IMR-90 (cell line): ENCODE results near the gene NRF1. TPM values are rescaled to one million over a fixed set of nuclear protein-coding genes. Genes with fewer than 3 reads are reported as not detected.

Experiments
- ATAC-seq: fragments of 200-7000 bp; cut with Tn5 transposase; 2 replicates; pipeline ENCODE4 v1.9.1; 2020; ENCODE audit warnings: low read depth, mild to moderate bottlenecking, moderate library complexity
- BruUV-seq: library from RNA; stranded (reverse); fragments of 400-500 nt; replicated peaks from 2 replicates; lab custom pipeline; 2021; lab: Mats Ljungman, UMichigan
- CTCF ChIA-PET: fragments of 300-600 bp; formaldehyde crosslinking; extraction: SDS; loops from one replicate; lab custom pipeline; 2021; ENCODE audit warnings: antibody characterized with exemption; lab: Yijun Ruan, JAX
- POLR2A ChIA-PET: fragments of 300-600 bp; sonication (Branson Sonifier 250); formaldehyde crosslinking; loops from one replicate; lab custom pipeline; 2022; ENCODE audit warnings: antibody characterized with exemption; ENCODE audit not compliant: unreplicated experiment; lab: Charles Lee
- DNase-seq: peaks from one replicate; pipeline ENCODE4 v3.0.0; 2013
- H2AFZ ChIP-seq: replicated peaks from 2 replicates; pipeline ENCODE3; 2013; ENCODE audit warnings: low read length, mild to moderate bottlenecking; ENCODE audit not compliant: poor library complexity
- H2AK5ac ChIP-seq: 2 replicates; pipeline ENCODE4 v1.6.1; 2013; ENCODE audit warnings: low read depth, low read length, inconsistent platforms
- H2AK9ac ChIP-seq: replicated peaks from 2 replicates; pipeline ENCODE3; 2013; ENCODE audit warnings: mild to moderate bottlenecking, low read depth, low read length, moderate library complexity; ENCODE audit not compliant: poor library complexity
- H2BK120ac ChIP-seq: 2 replicates; pipeline ENCODE4 v1.6.1; 2013; ENCODE audit warnings: low read depth, low read length, inconsistent platforms
- H2BK15ac ChIP-seq: 3 replicates; pipeline ENCODE4 v1.6.1; 2013; ENCODE audit warnings: low read depth, low read length, inconsistent platforms
- H2BK20ac ChIP-seq: 2 replicates; pipeline ENCODE4 v1.6.1; 2013; ENCODE audit warnings: low read depth, mild to moderate bottlenecking, inconsistent platforms, low read length, moderate library complexity
- H2BK5ac ChIP-seq: 2 replicates; pipeline ENCODE4 v1.6.1; 2013; ENCODE audit warnings: mild to moderate bottlenecking, low read depth, low read length, inconsistent platforms; ENCODE audit not compliant: poor library complexity, severe bottlenecking
- H3K14ac ChIP-seq: replicated peaks from 2 replicates; pipeline ENCODE4 v1.6.1; 2013; ENCODE audit warnings: low read depth, low read length, inconsistent platforms
- H3K18ac ChIP-seq: 2 replicates; pipeline ENCODE4 v1.6.1; 2013; ENCODE audit warnings: low read depth, low read length, control low read depth
- H3K23ac ChIP-seq: 2 replicates; pipeline ENCODE4 v1.6.1; 2013; ENCODE audit warnings: low read depth, low read length, inconsistent platforms
- H3K27ac ChIP-seq: 2 replicates; pipeline ENCODE4 v1.5.1; 2013; ENCODE audit warnings: mild to moderate bottlenecking, control low read depth, low read length; ENCODE audit not compliant: insufficient read depth
- H3K27me3 ChIP-seq: 2 replicates; pipeline ENCODE4 v1.6.1; 2013; ENCODE audit warnings: low read length; ENCODE audit not compliant: control insufficient read depth, insufficient read depth
- H3K36me3 ChIP-seq: 2 replicates; pipeline ENCODE4 v1.6.1; 2013; ENCODE audit warnings: low read length, mixed read lengths; ENCODE audit not compliant: control insufficient read depth, insufficient read depth
- H3K4ac ChIP-seq: 2 replicates; pipeline ENCODE4 v1.6.1; 2013; ENCODE audit warnings: low read depth, low read length, inconsistent platforms
- H3K4me1 ChIP-seq: 2 replicates; pipeline ENCODE4 v1.6.1; 2013; ENCODE audit warnings: low read length, mixed read lengths; ENCODE audit not compliant: control insufficient read depth, insufficient read depth
- H3K4me2 ChIP-seq: 2 replicates; pipeline ENCODE4 v1.6.1; 2013; ENCODE audit warnings: low read depth, mild to moderate bottlenecking, control low read depth, low read length, moderate library complexity
- H3K4me3 ChIP-seq: 2 replicates; pipeline ENCODE4 v1.5.1; 2013; ENCODE audit warnings: low read depth, mild to moderate bottlenecking, control low read depth, low read length, moderate library complexity; ENCODE audit not compliant: insufficient read depth
- H3K56ac ChIP-seq: 2 replicates; pipeline ENCODE4 v1.6.1; 2013; ENCODE audit warnings: low read length, inconsistent platforms; ENCODE audit not compliant: insufficient read depth; ENCODE audit errors: extremely low read depth
- H3K79me1 ChIP-seq, 2 experiments: 2 replicates each; pipeline ENCODE4 v1.6.1; 2013; ENCODE audit warnings: low read length in 2 of 2, inconsistent platforms in 1 of 2, low read depth in 1 of 2
- H3K9ac ChIP-seq: 2 replicates; pipeline ENCODE4 v1.6.1; 2013; ENCODE audit warnings: low read depth, low read length, control low read depth
- H3K9me1 ChIP-seq: 2 replicates; pipeline ENCODE4 v1.6.1; 2013; ENCODE audit warnings: low read length, inconsistent platforms; ENCODE audit not compliant: insufficient read depth
- H3K9me3 ChIP-seq: 2 replicates; pipeline ENCODE4 v1.6.1; 2013; ENCODE audit warnings: low read length; ENCODE audit not compliant: control insufficient read depth, insufficient read depth
- H4K20me1 ChIP-seq: 2 replicates; pipeline ENCODE4 v1.6.1; 2013; ENCODE audit warnings: low read length, inconsistent platforms; ENCODE audit not compliant: insufficient read depth
- H4K5ac ChIP-seq: 2 replicates; pipeline ENCODE4 v1.6.1; 2013; ENCODE audit warnings: mild to moderate bottlenecking, low read depth, low read length, control low read depth
- H4K8ac ChIP-seq, 2 experiments: 2 replicates each; pipeline ENCODE4 v1.6.1; 2013; ENCODE audit warnings: low read depth in 2 of 2, low read length in 2 of 2, control low read depth in 1 of 2, inconsistent platforms in 1 of 2
- H4K91ac ChIP-seq: 2 replicates; pipeline ENCODE4 v1.6.1; 2013; ENCODE audit warnings: low read depth, low read length, inconsistent platforms; ENCODE audit not compliant: insufficient read depth
- BHLHE40 ChIP-seq: fragments of 150-350 bp; IDR thresholded peaks from 2 replicates; pipeline ENCODE4 v1.6.1; 2016; ENCODE audit warnings: mild to moderate bottlenecking, low read depth, low read length
- CEBPB ChIP-seq: IDR thresholded peaks from 2 replicates; pipeline ENCODE4 v1.6.1; 2012; ENCODE audit warnings: low read depth, low read length, improper control_type of control experiment
- CHD1 ChIP-seq: IDR thresholded peaks from 2 replicates; pipeline ENCODE4 v1.6.1; 2012; ENCODE audit warnings: low read depth, low read length, improper control_type of control experiment
- FOS ChIP-seq: fragments of 150-350 bp; IDR thresholded peaks from 2 replicates; pipeline ENCODE4 v1.6.1; 2016; ENCODE audit warnings: low read depth, low read length
- MAFK ChIP-seq: IDR thresholded peaks from 2 replicates; pipeline ENCODE4 v1.6.1; 2012; ENCODE audit warnings: low read depth, low read length, improper control_type of control experiment
- MAZ ChIP-seq: IDR thresholded peaks from 2 replicates; pipeline ENCODE4 v1.6.1; 2012; ENCODE audit warnings: low read depth, mild to moderate bottlenecking, low read length, improper control_type of control experiment, moderate library complexity, borderline replicate concordance
- MXI1 ChIP-seq: IDR thresholded peaks from 2 replicates; pipeline ENCODE4 v1.6.1; 2012; ENCODE audit warnings: low read depth, mild to moderate bottlenecking, low read length, moderate library complexity, borderline replicate concordance
- NFE2L2 ChIP-seq: fragments of 150-350 bp; IDR thresholded peaks from 2 replicates; pipeline ENCODE4 v1.6.1; 2016; ENCODE audit warnings: low read depth, mild to moderate bottlenecking, low read length
- POLR2A ChIP-seq: IDR thresholded peaks from 2 replicates; pipeline ENCODE4 v1.6.1; 2012; ENCODE audit warnings: mild to moderate bottlenecking, low read depth, low read length
- RAD21 ChIP-seq: IDR thresholded peaks from 2 replicates; pipeline ENCODE4 v1.6.1; 2012; ENCODE audit warnings: low read length, improper control_type of control experiment
- RCOR1 ChIP-seq: IDR thresholded peaks from 2 replicates; pipeline ENCODE4 v1.6.1; 2012; ENCODE audit warnings: mild to moderate bottlenecking, low read length, improper control_type of control experiment; ENCODE audit not compliant: insufficient replicate concordance
- RFX5 ChIP-seq: IDR thresholded peaks from 2 replicates; pipeline ENCODE4 v1.8.0; 2012; ENCODE audit warnings: low read depth, mild to moderate bottlenecking, low read length, moderate library complexity
- SMC3 ChIP-seq: fragments of 150-350 bp; IDR thresholded peaks from 2 replicates; pipeline ENCODE4 v1.6.1; 2016; ENCODE audit warnings: low read depth, mild to moderate bottlenecking, antibody characterized with exemption, low read length, moderate library complexity
- USF2 ChIP-seq: fragments of 150-350 bp; IDR thresholded peaks from 2 replicates; pipeline ENCODE4 v1.6.1; 2017; ENCODE audit warnings: mild to moderate bottlenecking, antibody characterized with exemption, low read length, low read depth
- WGBS, 2 experiments: methylation state at CpG; one replicate each; pipeline versions ENCODE4 v1.1.5 to v1.1.7; 2013; ENCODE audit warnings: missing lambda C conversion rate in 2 of 2; ENCODE audit not compliant: insufficient read length in 1 of 2; ENCODE audit errors: extremely low coverage in 2 of 2; 5-methylcytosine and 5-hydroxymethylcytosine counted together
- dilution Hi-C: fragments of 300-500 bp; cut with HindIII; formaldehyde crosslinking; loops from one replicate; pipeline ENCODE4 v1.14.3; 2018; ENCODE audit warnings: low sequenced_read_pairs; ENCODE audit not compliant: unreplicated experiment
- in situ Hi-C: fragments of 300-500 bp; cut with MboI; formaldehyde crosslinking; loops from 3 replicates; pipeline ENCODE4 v1.14.3; 2019; ENCODE audit warnings: low sequenced_read_pairs, inconsistent platforms, mixed read lengths
- intact Hi-C: fragments of 100-400 bp; cut with micrococcal nuclease; formaldehyde crosslinking; loops from 2 replicates; pipeline ENCODE4 v1.10.0; 2022
- polyA plus RNA-seq, 3 experiments: library from polyadenylated mRNA; depleted of rRNA; stranded (reverse); fragments of >200 nt; gene quantifications; 2 replicates each; pipeline ENCODE4 v1.2.3, GENCODE V29; 2012; ENCODE audit warnings: low replicate concordance in 1 of 3
- total RNA-seq: library from RNA; depleted of rRNA; stranded (reverse); fragments of >200 nt; gene quantifications from 2 replicates; pipeline ENCODE4 v1.2.3, GENCODE V29; 2012
- TF ChIP-seq, protein P1 (sequence below): conservative IDR thresholded peaks from 2 replicates; pipeline ENCODE4 v1.5.1; 2012; ENCODE audit warnings: mild to moderate bottlenecking, low read depth, low read length, improper control_type of control experiment
- TF ChIP-seq, protein P2 (sequence below): fragments of 150-350 bp; IDR thresholded peaks from 2 replicates; pipeline ENCODE4 v1.6.1; 2016; ENCODE audit warnings: low read depth, mild to moderate bottlenecking, low read length, moderate library complexity, borderline replicate concordance

NRF1 gene
- total and polyA plus RNA-seq, 2 of the 4 experiments (the other 2 are of a cell fraction) = 11.4 to 15.8 TPM

DNA sequence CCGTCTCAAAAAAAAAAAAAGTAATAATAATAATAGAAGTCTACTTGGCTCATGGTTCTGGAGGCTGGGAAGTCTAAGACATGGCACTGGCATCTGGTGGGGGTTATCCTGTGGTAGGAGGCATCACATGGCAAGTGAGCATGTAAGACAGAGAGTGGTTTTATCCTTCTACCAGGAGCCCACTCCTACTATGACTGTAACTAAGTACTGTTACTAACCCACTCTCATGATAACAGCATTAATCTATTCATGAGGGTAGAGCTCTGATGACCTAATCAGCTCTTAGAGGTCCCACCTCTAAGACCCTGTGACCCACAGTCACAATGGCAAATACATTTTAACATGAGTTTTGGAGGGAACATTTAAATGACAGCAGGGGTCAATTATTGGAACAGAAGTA, 43.3 kb upstream of the NRF1 start:
- Histone ChIP-seq H4K20me1 (no peaks in the 10 kb centered on the region), H2BK5ac (no peak overlapping the region), H2AFZ (no peak overlapping the region), H3K9me1 (no peaks in the 10 kb centered on the region), H2BK20ac (no peak overlapping the region), H4K8ac (no peak overlapping the region), H2BK120ac (no peak overlapping the region), H3K36me3 (no peaks in the 10 kb centered on the region), H2AK9ac (no peak overlapping the region), H3K79me1 (no peaks in the 10 kb centered on the region), H2AK5ac (no peak overlapping the region), H3K9me3 (peaks cover 2% of the 10 kb centered on the region; the same call in 1 of the 2 replicates), H3K56ac (no peak overlapping the region), H3K14ac (no peak overlapping the region), H4K5ac (no peak overlapping the region), H4K91ac (no peak overlapping the region), H3K4me3 (no peak overlapping the region), H3K4ac (no peak overlapping the region), H3K4me1 (peaks cover 2% of the 10 kb centered on the region; the same call in 1 of the 2 replicates), H3K27me3 (peaks cover 9% of the 10 kb centered on the region), H3K9ac (no peak overlapping the region), H3K23ac (no peak overlapping the region), H3K18ac (no peak overlapping the region), H2BK15ac (no peak overlapping the region), H3K27ac (no peak overlapping the region), H3K4me2 (no peak overlapping the region)
- ChIA-PET POLR2A (no interaction called here), CTCF (interaction anchor here (1.0 kb wide), 1 partner anchor 44 kb away, joined by 3 read pairs; no protein-coding TSS in a partner anchor)
- dilution Hi-C loops (no loop called here), in situ Hi-C loops (no loop called here), intact Hi-C loops (no loop called here)
- ATAC-seq (no peak), DNase-seq (no peak)
- WGBS, 2 experiments = no CpG with 5 or more reads among the region's 1 CpG
- TF ChIP-seq NFE2L2 = no peak
- no peak for TF ChIP-seq MAFK
- TF ChIP-seq, protein P1, sequence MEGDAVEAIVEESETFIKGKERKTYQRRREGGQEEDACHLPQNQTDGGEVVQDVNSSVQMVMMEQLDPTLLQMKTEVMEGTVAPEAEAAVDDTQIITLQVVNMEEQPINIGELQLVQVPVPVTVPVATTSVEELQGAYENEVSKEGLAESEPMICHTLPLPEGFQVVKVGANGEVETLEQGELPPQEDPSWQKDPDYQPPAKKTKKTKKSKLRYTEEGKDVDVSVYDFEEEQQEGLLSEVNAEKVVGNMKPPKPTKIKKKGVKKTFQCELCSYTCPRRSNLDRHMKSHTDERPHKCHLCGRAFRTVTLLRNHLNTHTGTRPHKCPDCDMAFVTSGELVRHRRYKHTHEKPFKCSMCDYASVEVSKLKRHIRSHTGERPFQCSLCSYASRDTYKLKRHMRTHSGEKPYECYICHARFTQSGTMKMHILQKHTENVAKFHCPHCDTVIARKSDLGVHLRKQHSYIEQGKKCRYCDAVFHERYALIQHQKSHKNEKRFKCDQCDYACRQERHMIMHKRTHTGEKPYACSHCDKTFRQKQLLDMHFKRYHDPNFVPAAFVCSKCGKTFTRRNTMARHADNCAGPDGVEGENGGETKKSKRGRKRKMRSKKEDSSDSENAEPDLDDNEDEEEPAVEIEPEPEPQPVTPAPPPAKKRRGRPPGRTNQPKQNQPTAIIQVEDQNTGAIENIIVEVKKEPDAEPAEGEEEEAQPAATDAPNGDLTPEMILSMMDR = no peak
- no peak for TF ChIP-seq FOS
- no peak for TF ChIP-seq CHD1
- TF ChIP-seq CEBPB = no peak
- TF ChIP-seq MAZ = no peak
- TF ChIP-seq, protein P2, sequence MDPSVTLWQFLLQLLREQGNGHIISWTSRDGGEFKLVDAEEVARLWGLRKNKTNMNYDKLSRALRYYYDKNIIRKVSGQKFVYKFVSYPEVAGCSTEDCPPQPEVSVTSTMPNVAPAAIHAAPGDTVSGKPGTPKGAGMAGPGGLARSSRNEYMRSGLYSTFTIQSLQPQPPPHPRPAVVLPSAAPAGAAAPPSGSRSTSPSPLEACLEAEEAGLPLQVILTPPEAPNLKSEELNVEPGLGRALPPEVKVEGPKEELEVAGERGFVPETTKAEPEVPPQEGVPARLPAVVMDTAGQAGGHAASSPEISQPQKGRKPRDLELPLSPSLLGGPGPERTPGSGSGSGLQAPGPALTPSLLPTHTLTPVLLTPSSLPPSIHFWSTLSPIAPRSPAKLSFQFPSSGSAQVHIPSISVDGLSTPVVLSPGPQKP = no peak
- no peak for TF ChIP-seq BHLHE40
- no peak for TF ChIP-seq RCOR1
- TF ChIP-seq RAD21 = no peak
- no peak for TF ChIP-seq SMC3
- TF ChIP-seq MXI1 = no peak
- no peak for TF ChIP-seq POLR2A
- no peak for TF ChIP-seq RFX5
- no peak for TF ChIP-seq USF2
- BruUV-seq = no TSS peak
